Astrocyte (in vitro differentiated cells and primary cell): ENCODE results near the gene CAGE1.

Source experiments
- CTCF ChIP-seq: IDR thresholded peaks from 2 replicates; pipeline ENCODE4 v1.5.1; 2011; ENCODE audit warnings: low read depth, mild to moderate bottlenecking, inconsistent platforms, low read length, moderate library complexity; ENCODE audit not compliant: insufficient read depth
- EZH2 ChIP-seq: IDR thresholded peaks from 2 replicates; pipeline ENCODE4 v1.6.1; 2012; ENCODE audit warnings: mild to moderate bottlenecking, low read length, inconsistent platforms; ENCODE audit not compliant: insufficient read depth

DNA sequence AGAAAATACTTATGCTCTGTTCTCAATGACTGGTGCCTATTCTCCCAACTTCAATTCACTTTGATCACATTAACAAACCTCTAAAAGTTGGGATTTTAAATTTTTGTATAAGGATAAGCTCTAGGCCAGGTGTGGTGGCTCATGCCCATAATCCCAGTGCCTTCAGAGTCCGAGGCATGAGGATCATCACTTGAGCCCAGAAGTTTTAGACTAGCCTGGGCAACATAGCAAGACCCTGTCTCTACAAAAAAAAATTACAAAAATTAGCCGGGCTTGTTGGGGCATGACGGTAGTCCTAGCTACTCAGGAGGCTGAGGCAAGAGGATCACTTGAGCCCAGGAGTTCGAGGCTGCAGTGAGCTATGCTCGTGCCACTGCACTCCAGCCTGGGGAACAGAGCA is 80.5 kb downstream of the CAGE1 start:
- TF ChIP-seq CTCF (no peak), EZH2 (no peak)
